ENCODE measurements around the gene FBXW5.

FBXW5 gene, protein sequence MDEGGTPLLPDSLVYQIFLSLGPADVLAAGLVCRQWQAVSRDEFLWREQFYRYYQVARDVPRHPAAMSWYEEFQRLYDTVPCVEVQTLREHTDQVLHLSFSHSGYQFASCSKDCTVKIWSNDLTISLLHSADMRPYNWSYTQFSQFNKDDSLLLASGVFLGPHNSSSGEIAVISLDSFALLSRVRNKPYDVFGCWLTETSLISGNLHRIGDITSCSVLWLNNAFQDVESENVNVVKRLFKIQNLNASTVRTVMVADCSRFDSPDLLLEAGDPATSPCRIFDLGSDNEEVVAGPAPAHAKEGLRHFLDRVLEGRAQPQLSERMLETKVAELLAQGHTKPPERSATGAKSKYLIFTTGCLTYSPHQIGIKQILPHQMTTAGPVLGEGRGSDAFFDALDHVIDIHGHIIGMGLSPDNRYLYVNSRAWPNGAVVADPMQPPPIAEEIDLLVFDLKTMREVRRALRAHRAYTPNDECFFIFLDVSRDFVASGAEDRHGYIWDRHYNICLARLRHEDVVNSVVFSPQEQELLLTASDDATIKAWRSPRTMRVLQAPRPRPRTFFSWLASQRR

DNA sequence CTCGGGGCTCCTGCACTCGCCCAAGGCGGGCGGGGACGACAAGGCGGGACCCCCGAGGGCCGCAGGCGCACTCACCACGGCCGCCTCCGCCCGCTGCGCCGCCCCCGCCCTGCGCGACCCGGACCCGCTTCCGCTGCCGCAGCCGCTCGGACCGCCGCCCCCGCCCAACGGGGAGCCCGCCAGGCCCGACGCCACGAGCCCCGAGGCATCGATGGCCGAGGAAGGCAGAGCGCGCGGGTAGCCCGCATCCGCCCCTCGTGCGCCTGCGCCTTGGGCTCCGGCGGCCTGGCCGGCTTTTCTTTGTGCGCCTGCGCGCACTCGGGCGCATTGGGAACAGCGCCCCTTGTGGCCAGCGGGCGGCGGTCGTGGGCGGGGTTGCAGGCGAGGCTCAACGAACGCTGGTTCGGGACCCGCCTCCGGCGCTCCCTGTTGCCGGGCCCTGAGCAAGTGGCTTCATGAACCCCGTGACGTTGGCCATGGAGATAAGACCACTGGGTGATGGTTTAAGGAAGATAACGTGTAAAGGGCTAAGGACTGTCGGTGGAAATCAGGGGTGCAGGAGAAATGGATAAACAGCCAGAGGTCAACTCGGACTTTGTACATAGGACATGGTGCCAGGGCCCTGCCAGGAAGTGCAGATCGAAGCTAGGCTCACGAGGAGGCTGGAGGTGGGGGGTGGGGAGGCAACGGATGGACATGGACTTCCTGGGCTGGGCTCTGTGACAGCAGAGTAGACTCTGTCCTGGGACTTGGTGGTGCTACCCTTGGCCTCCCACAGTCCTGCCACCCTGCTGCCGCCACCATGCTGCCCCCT is at the start of gene FBXW5, which contains the start of gene C8G:
TSS of gene FBXW5 (minus strand) at position 220 of the 814 bp plus-strand sequence. CDS start 655 bp downstream, outside the sequence.
TSS of gene C8G (plus strand) at position 725 of the 814 bp plus-strand sequence. CDS start at position 803, 78 bp downstream.
- peak; percentile 94 for DNase-seq

DNA sequence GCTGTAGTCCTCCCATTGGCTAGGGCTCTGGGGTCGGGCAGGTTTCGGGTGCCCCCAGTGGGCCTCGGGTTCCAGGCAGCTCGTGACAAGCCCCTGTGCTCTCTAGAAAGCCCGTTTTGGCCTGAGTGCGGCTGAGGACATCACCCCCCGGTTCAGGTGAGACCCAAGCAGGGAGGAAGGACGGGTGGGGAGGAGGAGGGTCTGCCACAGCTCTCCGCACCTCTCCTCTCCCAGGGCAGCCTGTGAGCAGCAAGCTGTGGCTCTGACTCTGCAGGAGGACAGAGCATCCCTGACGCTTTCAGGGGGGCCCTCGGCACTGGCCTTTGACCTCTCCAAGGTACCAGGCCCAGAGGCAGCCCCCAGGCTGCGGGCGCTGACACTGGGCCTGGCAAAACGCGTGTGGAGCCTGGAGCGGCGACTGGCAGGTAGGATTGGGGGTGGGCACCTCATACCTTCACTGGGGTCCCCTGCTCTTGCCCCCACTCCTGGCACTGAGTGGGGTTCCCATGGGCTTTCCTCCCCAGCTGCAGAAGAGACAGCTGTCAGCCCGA is 48.4 kb upstream of the FBXW5 start:
- DNase-seq, result no peak

DNA sequence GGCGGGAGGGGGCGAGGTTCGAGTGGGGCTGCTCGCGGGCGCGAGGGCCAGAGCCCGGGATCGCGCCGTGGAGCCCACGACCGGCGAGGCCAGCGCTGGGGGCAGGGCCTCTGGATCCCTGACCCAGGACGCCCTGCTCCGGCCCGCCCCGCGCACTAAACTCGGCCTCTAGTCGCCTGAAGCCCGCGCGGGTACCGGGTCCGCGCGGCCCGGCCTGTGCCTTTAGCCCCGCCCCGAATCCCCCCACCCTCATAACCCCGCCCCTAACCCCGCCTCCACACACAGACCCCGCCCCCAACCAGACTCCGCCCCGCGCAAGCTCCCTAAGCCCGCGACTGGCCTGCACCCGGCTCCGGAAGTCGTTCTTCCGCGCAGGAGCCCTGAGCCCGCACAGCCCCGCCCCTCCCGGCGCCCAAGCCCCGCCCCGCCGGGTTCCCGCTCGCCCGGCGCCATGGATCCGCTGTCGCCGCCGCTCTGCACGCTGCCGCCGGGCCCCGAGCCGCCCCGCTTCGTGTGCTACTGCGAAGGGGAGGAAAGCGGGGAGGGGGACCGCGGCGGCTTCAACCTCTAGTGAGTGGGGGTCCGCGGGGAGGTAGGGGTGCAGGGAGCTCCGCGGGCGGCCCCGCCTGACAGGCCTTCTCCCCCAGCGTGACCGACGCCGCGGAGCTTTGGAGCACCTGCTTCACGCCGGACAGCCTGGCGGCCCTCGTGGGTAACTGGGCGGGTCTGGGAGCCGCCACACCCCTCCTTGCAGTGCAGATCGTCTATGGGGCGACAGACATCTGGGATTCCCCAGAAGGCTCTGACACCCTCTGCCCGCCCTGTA is 47.7 kb upstream of the FBXW5 start, which contains the start of gene PAXX:
TSS of gene PAXX (plus strand) at position 430 of the 826 bp plus-strand sequence. CDS start at position 452, 22 bp downstream.
- peak; percentile 91 for DNase-seq

DNA sequence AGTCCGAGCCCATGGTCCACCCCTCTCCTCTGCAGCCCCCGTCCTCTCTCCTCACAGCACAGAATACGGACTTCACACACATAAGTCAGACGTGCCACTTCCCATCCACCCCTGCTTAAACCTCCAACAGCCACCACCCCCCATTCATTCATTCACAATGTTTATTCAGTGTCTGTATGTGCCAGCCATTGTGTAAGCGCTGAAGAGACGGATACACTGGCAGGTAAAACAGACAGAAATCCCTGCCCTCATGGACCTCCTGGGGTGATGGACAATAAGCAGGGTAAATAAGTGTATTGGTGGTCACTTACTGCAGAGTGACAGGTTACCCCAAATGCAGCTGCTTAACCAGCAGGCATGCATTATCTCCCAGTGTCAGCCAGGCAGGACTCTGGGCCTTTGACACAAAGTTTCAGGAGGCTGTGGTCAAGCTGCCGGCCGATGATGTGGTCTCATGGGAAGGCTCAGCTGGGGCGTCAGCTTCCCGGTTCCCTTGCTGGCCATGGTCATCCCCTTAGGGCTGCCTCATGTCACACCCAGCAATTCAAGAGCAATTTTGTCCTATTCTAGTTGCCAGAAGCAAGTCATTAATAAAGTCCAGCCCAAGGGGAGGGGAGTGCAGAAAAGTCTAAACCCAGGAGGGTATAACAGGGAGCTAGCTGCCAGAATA is 45.8 kb upstream of the FBXW5 start:
- DNase-seq, result no peak

DNA sequence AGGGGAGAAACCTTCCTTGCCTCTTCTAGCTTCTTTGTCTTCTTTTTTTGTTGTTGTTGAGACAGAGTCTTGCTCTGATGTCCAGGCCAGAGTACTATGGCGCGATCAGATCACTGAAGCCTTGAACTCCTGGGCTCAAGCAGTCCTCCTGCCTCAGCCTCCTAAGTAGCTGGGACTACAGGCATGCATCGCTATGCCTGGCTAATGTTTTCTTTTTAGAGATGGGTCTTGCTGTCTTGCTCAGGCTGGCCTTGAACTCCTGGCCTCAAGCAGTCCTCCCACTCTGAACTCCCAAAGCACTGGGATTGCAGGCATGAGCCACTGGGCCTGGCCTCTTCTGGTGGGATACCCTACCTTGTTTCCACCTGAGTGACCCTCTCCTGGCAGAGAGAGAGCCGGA is 44.3 kb upstream of the FBXW5 start:
- no peak for DNase-seq

DNA sequence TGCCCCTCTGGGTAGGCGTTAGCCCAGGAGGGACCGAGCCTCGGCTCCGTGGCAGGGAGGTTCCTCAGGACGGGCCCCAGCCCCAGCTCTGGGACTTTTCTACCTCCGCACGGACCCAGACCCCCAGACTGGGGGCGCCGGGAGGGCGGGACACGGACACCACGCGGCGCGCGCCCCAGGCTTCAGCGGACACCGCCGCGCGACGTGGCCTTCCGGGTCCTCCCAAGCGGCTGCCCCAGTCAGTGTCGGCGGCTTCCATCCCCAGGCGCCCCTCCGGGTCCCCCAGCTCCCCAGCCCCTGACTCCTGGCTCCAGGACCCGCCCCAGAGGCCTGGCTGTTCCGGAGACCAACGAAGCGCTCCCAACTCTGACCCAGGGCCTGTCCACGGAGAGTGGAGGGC is 41.3 kb upstream of the FBXW5 start:
- no peak for DNase-seq

DNA sequence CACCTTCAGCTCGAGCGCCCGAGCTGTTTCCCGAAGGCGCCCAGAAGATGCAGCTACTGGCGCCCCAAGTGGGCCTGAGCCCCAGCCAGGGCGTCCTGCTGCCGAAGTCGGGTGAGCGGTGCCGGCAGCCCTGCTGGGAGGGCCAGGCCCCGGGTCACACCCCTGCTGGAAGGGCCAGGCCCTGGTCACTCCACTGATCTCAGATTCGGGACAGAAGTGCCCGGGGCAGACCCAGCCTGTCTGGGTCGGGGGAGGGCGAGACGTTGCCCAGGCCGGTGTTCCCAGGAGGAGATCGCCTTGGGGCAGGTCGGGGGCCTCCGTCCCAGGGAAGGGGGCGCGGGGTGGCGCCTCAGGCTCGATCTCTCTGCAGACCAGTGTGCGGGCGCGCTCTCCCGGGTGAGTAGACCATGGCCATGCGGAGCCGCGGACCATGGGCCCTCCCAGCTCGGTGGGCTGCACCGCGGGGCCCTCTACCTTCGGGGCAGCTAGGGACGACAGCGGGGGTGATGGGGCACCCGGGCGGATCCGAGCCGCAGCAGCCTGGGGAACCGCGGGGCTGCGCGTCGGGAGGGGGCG is 40.6 kb upstream of the FBXW5 start:
- DNase-seq, result no peak

DNA sequence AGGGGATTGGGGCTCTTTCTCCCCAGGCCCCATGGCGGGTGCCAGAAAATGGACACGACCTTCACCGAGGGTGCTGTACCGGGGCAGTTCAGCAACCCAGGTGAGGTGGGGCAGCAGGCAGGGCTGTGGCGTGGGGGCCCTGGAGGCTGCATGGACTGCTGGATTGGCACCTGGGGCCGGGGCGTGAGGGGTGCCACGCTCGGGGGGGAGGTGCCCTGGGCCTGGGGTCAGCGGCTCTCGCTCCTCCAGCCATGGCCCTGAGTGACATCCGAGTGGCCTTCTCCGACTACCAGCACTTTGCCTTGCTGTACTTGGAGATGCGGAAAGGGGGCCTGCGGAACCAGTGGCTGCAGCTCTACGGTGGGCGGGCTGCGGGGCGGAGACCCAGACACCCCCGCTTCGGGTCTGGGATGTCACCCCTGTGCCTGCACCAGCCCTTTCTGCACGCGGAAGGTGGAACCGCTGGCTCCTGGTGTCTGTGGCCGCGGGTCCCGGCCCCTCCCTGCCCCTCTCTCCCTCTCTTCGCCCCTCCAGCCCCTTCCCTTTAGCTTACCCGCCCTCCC is 40.0 kb upstream of the FBXW5 start:
- DNase-seq, result no peak

DNA sequence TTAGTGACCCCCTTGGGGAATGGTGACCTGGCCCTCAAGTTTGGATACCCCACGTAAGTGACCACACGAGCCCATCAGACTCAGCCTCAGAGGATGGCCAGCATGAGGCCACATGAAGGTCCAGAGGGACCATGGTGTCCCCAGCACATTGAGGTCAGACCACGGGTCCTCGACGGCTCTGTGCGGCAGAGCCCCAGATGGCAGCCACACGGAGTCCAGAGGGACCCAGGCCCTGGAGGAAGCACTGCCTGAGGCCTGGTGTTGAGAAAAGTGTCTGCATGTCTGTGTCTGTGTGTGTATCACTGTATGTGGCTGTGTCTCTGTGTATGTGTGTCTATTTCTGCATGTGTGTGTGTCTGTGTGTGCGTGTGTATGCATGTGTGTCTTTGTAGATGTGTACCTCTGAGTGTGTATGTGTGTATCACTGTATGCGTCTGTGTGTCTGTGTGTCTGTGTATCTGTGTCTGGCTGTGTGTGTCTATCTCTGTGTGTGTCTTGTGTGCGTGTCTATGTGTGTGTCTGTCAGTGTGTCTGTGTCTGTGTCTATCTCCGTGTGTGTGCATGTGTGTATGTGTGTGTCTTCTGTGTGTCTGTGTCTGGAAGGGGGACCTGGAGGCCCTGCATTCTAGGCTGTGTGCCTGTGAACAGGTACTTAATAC is 39.2 kb upstream of the FBXW5 start:
- no peak for DNase-seq

DNA sequence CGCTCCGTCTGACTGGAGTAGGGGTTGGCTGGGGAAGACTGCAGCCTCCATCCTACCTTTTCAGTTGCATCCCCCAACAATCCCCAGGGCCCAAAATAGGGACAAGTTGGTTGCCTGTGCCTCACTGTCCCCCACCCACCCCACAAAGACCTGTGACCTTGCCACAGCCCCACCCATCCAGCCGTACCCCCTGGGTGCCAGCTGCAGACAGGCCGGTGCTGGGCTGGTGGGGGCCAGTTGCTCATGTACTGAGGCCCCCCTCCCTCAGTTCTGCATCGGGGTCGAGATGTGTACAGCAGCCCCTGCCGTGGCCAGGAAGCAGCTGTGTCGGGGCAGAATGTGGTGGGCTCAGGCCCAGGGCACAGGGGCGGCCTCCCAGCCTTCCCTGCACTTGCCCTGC is 38.6 kb upstream of the FBXW5 start:
- no peak for DNase-seq

DNA sequence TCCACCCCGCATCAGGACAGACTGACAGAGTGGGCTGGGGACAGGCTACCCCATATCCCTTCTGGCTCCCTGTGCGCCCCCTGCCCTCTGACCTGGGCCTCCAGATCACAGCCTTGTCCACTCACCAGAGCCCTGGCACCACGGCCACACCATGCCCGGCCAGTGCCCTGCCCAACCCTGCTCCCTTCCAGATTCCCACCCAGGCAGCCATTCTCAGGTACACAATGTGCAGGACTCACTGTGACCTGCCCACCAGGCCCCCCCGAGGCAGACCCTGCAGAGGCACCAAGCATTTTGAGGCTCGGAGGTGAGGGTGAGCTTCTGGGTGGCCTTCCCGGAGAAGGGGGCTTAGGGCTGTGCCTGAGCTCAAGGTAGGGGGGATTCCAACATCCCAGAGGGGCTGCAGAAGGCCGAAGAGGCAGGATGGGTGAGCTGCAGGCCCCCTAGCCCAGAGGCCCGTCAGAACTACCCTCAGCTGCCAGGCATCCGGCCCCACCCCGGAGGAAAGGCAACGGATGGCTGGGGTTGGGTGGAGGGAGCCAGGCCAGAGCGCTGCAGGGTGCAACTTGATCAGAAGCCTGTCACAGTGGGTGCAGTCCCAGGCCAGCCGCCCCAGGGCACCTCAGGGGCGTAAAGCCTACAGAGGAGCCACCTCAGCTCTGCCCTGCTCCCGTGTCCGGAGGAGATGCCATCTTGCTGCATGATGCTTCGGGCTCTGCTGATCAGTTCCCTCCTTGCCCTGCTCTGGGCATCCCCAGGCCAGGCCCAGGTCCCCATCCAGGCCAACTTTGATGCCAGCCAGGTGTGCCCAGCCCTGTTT is 37.9 kb upstream of the FBXW5 start, which contains the start of gene LCNL1:
TSS of gene LCNL1 (plus strand) at position 762 of the 820 bp plus-strand sequence. CDS start 594 bp downstream, outside the sequence.
- DNase-seq, result no peak

DNA sequence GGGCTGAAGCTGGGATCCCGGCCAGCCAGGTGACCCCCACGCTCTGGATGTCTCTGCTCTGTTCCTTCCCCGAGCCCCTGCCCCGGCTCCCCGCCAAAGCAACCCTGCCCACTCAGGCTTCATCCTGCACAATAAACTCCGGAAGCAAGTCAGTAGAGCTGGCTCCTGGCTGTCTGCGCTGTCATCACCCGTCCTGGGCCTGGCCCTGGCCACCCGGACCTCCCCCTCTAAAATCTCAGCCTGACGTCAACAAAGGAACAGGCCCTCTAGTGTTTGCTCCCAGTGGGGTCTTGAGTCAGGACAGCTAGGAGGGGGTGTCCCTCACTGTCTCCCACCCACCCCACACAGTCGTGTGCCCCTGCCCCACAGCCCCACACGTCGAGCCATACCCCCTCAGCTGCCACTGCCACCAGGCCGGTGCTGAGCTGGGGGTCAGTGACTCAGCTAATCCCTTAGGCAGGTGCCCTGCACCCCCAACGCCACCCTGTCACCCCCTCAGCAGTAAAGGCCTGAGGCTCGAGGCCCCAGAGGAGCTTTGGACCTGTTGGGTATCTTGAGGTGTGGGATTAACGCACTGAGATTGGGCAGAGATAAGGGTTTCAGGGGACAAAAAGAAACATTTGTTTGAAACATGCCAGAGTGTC is 37.2 kb upstream of the FBXW5 start:
- DNase-seq, result no peak

DNA sequence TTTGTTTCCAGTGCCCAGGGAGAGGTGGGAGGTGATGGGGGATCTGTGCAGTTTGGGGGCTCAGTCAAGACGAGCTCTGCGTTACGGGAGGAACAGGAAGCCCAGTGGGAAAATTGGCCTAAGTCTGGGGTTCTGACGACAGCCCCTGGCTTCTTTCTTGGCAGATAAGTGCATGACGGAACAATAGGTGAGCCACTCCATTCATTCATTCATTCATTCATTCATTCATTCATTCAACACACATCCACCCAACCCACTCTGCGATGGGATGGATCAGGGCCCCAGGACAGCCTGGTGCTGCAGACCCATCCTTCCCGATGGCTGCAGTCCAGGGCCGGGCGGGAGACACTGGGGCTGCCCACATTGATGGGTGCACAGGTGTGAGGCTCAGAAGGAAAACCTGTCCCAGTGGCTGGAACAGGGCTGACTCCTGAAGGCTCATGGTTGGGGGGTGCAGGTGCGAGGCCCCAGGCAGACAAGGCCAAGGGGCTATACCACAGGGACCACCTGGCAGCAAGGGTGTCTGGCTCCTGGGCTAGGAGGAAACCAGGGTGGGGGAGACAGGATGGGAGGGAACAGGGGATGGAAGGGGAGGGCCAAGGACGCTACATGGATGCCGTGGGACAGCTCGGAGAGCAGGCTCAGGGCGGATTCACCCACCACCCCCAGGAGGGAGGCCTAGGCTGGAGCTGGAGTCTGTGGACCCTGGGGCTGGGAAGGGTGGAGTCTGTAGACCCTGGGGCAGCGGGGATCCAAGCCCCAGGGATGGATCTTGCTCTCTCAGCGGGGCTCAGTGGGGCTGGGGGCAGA is 36.3 kb upstream of the FBXW5 start:
- no peak for DNase-seq

DNA sequence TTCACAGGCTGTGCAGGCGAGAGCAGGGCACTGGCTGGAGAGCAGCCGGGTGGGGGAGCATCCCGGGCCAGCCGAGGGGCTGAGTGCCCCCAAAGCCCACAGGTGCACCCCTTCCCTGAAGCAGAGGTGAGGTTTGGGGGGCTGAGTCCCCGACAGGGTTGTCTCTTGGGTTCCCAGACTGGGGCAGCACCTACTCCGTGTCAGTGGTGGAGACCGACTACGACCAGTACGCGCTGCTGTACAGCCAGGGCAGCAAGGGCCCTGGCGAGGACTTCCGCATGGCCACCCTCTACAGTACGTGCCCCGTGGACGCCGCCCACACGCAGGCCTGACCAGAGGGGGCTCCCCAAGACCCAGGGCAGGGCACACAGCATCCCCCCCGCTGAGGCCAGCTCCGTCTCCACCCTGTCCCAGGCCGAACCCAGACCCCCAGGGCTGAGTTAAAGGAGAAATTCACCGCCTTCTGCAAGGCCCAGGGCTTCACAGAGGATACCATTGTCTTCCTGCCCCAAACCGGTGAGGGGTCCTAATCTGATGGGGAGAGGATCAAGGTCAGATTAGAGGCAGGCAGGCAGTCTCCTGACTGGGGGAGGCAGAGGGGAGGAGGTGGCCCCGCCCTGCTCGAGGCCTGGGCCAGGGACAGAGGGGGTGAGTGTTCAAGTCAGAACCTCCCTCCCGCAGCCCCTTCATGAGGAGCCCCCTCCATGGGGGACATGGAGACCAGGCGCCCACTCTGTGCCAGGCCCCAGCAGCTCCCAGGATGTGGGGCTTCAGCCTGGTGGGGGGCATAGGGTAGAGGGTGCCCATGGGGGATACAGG is 35.4 kb upstream of the FBXW5 start:
- DNase-seq, result no peak

DNA sequence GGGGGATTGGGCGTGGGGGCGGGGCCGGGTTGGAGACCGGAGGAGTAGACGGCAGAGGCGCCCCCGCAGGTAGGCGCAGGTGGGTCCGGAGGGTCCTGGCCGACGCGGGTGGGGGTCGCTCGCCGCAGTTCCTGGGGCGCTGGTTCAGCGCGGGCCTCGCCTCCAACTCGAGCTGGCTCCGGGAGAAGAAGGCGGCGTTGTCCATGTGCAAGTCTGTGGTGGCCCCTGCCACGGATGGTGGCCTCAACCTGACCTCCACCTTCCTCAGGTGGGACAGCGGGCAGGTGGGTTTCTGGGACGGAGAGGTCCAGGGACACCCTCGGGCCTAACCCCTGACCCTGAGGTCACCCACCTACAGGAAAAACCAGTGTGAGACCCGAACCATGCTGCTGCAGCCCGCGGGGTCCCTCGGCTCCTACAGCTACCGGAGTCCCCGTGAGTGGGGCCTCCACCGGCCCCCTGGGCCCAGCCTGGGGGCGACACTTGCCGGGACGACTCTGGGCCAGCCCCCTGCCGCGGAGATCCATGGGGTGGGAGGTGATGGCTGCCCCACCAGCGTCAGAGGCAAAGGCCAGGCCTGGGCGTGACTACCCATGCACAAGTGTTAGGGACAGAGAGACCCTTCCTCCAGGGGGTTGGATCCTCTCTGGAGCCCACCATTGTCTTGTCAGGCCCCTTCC is 34.5 kb upstream of the FBXW5 start:
- no peak for DNase-seq
